Left renal cortex interstitium (tissue), 4 donors: Measurements from ENCODE around the gene B4GALNT3. TPM values are rescaled to one million over a fixed set of nuclear protein-coding genes. Genes with fewer than 3 reads are reported as not detected.

Experiments
- DNase-seq, 4 donors: peaks; one replicate each; pipeline ENCODE4 v3.0.0-alpha.2; 2013; ENCODE audit warnings: low read depth in 4 of 4, low spot score in 2 of 4, missing footprints in 1 of 4
- polyA plus RNA-seq, 4 donors: library from polyadenylated mRNA; unstranded; fragments of 120-200 nt; gene quantifications; one replicate each; pipeline ENCODE4 v1.2.1, GENCODE V29; 2013; ENCODE audit not compliant: insufficient read length in 4 of 4

Gene B4GALNT3
- polyA plus RNA-seq, 4 donors: 13.6 to 24.0 (median 17.3) TPM

GRCh38 chr12:612886-613285 lies 153.1 kb downstream of the B4GALNT3 start:
- DNase-seq: no peak

Other genes starting within 250 kb of the B4GALNT3 start
- 10 to 100 TPM; 13.3 to 19.2 (median 16.7) TPM for gene SLC6A12, start 245.8 kb upstream of the B4GALNT3 start, polyA plus RNA-seq
- gene SLC6A13, start 197.1 kb upstream of the B4GALNT3 start, polyA plus RNA-seq: 10 to 100 TPM; 39.0 to 57.4 (median 52.4) TPM
- gene KDM5A, start 70.6 kb upstream of the B4GALNT3 start, polyA plus RNA-seq: 10 to 100 TPM; 36.0 to 46.4 (median 42.8) TPM
- gene CCDC77, start 58.3 kb upstream of the B4GALNT3 start, polyA plus RNA-seq: 10 to 100 TPM; 18.4 to 28.1 (median 25.1) TPM
- gene NINJ2, start 203.5 kb downstream of the B4GALNT3 start, polyA plus RNA-seq: 1 to 10 TPM in 3 of 4 donors, under 1 TPM in 1; 0.76 to 1.5 (median 1.2) TPM